ENCODE results near the gene SELENOM.
A peak's percentile ranks its signal among the peaks of the same experiment; 100 is the strongest.

DNA sequence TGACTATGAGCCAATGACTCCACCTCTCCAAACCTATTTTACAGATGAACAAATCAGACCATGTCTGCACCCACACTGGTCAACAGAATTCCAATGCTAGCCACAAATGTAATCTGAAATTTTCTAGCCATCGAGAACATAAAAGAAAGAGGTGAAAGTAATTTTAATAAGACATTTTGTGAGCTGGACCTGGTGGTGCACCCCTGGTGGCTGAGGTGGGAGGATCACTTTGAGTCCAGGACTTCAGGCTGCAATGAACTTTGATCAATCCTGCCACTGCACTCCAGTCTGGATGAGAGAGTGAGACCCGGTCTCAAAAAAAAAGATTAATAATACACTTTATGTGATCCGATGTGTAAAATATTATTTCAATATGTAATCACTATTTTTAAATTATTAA lies 43.2 kb upstream of the SELENOM start:
- TF ChIP-seq, protein P1, sequence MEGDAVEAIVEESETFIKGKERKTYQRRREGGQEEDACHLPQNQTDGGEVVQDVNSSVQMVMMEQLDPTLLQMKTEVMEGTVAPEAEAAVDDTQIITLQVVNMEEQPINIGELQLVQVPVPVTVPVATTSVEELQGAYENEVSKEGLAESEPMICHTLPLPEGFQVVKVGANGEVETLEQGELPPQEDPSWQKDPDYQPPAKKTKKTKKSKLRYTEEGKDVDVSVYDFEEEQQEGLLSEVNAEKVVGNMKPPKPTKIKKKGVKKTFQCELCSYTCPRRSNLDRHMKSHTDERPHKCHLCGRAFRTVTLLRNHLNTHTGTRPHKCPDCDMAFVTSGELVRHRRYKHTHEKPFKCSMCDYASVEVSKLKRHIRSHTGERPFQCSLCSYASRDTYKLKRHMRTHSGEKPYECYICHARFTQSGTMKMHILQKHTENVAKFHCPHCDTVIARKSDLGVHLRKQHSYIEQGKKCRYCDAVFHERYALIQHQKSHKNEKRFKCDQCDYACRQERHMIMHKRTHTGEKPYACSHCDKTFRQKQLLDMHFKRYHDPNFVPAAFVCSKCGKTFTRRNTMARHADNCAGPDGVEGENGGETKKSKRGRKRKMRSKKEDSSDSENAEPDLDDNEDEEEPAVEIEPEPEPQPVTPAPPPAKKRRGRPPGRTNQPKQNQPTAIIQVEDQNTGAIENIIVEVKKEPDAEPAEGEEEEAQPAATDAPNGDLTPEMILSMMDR (IDR thresholded peaks at IDR 0.05; ENCODE audit: low read length), result peak; percentile 39
- TF ChIP-seq EZH2 (optimal IDR thresholded peaks at IDR 0.05; ENCODE audit: low read depth, low read length), result no peak
